Spinal cord (tissue), 10 donors: ENCODE measurements around the gene COBL. TPM values are rescaled to one million over a fixed set of nuclear protein-coding genes. Genes with fewer than 3 reads are reported as not detected.

Experiments
- DNase-seq, 6 donors: peaks; one replicate each; pipeline versions ENCODE4 v3.0.0 to v3.0.0-alpha.2; 2013 to 2015; ENCODE audit warnings: low spot score in 6 of 6, low read depth in 4 of 6
- H3K27ac ChIP-seq: one replicate; pipeline ENCODE4 v1.5.1; 2013; ENCODE audit warnings: low read depth, low read length, control low read depth
- H3K27me3 ChIP-seq: one replicate; pipeline ENCODE4 v1.6.1; 2013; ENCODE audit warnings: low read length; ENCODE audit not compliant: control insufficient read depth, insufficient read depth
- H3K36me3 ChIP-seq: one replicate; pipeline ENCODE4 v1.6.1; 2013; ENCODE audit warnings: low read length; ENCODE audit not compliant: control insufficient read depth, insufficient read depth
- H3K4me1 ChIP-seq: one replicate; pipeline ENCODE4 v1.6.1; 2013; ENCODE audit warnings: low read length; ENCODE audit not compliant: control insufficient read depth, insufficient read depth
- H3K4me3 ChIP-seq: one replicate; pipeline ENCODE4 v1.5.1; 2013; ENCODE audit warnings: low read depth, low read length, control low read depth
- H3K9me3 ChIP-seq: one replicate; pipeline ENCODE4 v1.6.1; 2013; ENCODE audit warnings: low read length; ENCODE audit not compliant: control insufficient read depth, insufficient read depth
- WGBS: methylation state at CpG from one replicate; pipeline ENCODE4 v1.1.5; 2013; ENCODE audit warnings: missing lambda C conversion rate; ENCODE audit not compliant: insufficient coverage; 5-methylcytosine and 5-hydroxymethylcytosine counted together
- polyA plus RNA-seq, 2 donors: library from polyadenylated mRNA; unstranded; fragments of 120-200 nt; gene quantifications; one replicate each; pipeline ENCODE4 v1.2.1, GENCODE V29; 2013; ENCODE audit not compliant: insufficient read length in 2 of 2
- total RNA-seq, 2 donors: library from RNA; depleted of rRNA in 1 of 2; stranded (reverse); fragments of 120-200 nt in 1 of 2; fragments of >200 nt in 1 of 2; gene quantifications; one replicate each; pipeline versions ENCODE4 v1.2.3 to v1.2.4, GENCODE V29; 2013 to 2014
- donor health status: healthy.

Gene COBL
- total and polyA plus RNA-seq, 4 donors: 3.8 to 7.8 (median 5.1) TPM

GRCh38 chr7:51229620-51230323 lies 86.8 kb downstream of the COBL start:
- peaks cover 20% of the 10 kb centered on the region for H3K4me1 ChIP-seq
- peaks cover 2% of the 10 kb centered on the region for H3K27me3 ChIP-seq
- no peaks in the 10 kb centered on the region for H3K9me3 ChIP-seq
- DNase-seq: no peak
- no peak overlapping the region for H3K4me3 ChIP-seq
- no peaks in the 10 kb centered on the region for H3K36me3 ChIP-seq
- WGBS: 80% methylated on average over 8 of the region's 11 CpGs
- peak overlapping the region; percentile 65 for H3K27ac ChIP-seq

- Histone ChIP-seq H3K9me3 (no peaks in the 10 kb centered on the region), H3K4me3 (peak overlapping the region; percentile 16), H3K36me3 (no peaks in the 10 kb centered on the region), H3K4me1 (peaks cover 22% of the 10 kb centered on the region), H3K27ac (peak overlapping the region; percentile 65), H3K27me3 (peaks cover 2% of the 10 kb centered on the region)
- 15% methylated on average over 18 of the region's 18 CpGs for WGBS
- peak in 3 of 6 donors; percentile 10 to 61 (median 57) for DNase-seq
Observed at GRCh38 chr7:51229106-51229537, 87.5 kb downstream of the COBL start.

GRCh38 chr7:51228386-51228958 lies 88.1 kb downstream of the COBL start:
- Histone ChIP-seq H3K36me3 (no peaks in the 10 kb centered on the region), H3K4me1 (peaks cover 22% of the 10 kb centered on the region), H3K4me3 (peak overlapping the region; percentile 16), H3K27me3 (peaks cover 2% of the 10 kb centered on the region), H3K9me3 (no peaks in the 10 kb centered on the region), H3K27ac (peak overlapping the region; percentile 65)
- WGBS: no CpG with 5 or more reads among the region's 3 CpGs
- DNase-seq: no peak

GRCh38 chr7:51227861-51228260 lies 88.7 kb downstream of the COBL start:
- H3K9me3 ChIP-seq: no peaks in the 10 kb centered on the region
- H3K4me3 ChIP-seq: no peak overlapping the region
- peaks cover 2% of the 10 kb centered on the region for H3K27me3 ChIP-seq
- WGBS: 83% methylated on average over 6 of the region's 6 CpGs
- H3K27ac ChIP-seq: no peak overlapping the region
- peaks cover 22% of the 10 kb centered on the region for H3K4me1 ChIP-seq
- no peaks in the 10 kb centered on the region for H3K36me3 ChIP-seq
- DNase-seq: no peak

- no peak for DNase-seq
- Histone ChIP-seq H3K36me3 (no peaks in the 10 kb centered on the region), H3K4me3 (no peak overlapping the region), H3K27ac (no peak overlapping the region), H3K9me3 (no peaks in the 10 kb centered on the region), H3K27me3 (peaks cover 2% of the 10 kb centered on the region), H3K4me1 (peaks cover 22% of the 10 kb centered on the region)
- WGBS: 93% methylated on average over 10 of the region's 10 CpGs
Observed at GRCh38 chr7:51226916-51227535, 89.6 kb downstream of the COBL start.

GRCh38 chr7:51226063-51226755 lies 90.4 kb downstream of the COBL start:
- Histone ChIP-seq H3K9me3 (no peaks in the 10 kb centered on the region), H3K27me3 (peaks cover 2% of the 10 kb centered on the region), H3K4me1 (peaks cover 22% of the 10 kb centered on the region), H3K36me3 (no peaks in the 10 kb centered on the region), H3K27ac (no peak overlapping the region), H3K4me3 (no peak overlapping the region)
- no peak for DNase-seq
- 95% methylated on average over 5 of the region's 8 CpGs for WGBS

GRCh38 chr7:51224811-51225595 lies 91.6 kb downstream of the COBL start:
- Histone ChIP-seq H3K27ac (no peak overlapping the region), H3K4me1 (peaks cover 20% of the 10 kb centered on the region), H3K27me3 (peaks cover 2% of the 10 kb centered on the region), H3K36me3 (no peaks in the 10 kb centered on the region), H3K4me3 (no peak overlapping the region), H3K9me3 (no peaks in the 10 kb centered on the region)
- peak in 2 of 6 donors; percentile 22 to 71 for DNase-seq
- WGBS: 71% methylated on average over 17 of the region's 17 CpGs

GRCh38 chr7:51223505-51223904 lies 93.1 kb downstream of the COBL start:
- no peak overlapping the region for H3K27ac ChIP-seq
- H3K27me3 ChIP-seq: peaks cover 2% of the 10 kb centered on the region
- H3K4me3 ChIP-seq: no peak overlapping the region
- 73% methylated on average over 1 of the region's 2 CpGs for WGBS
- peaks cover 8% of the 10 kb centered on the region for H3K4me1 ChIP-seq
- no peak for DNase-seq
- H3K36me3 ChIP-seq: no peaks in the 10 kb centered on the region
- H3K9me3 ChIP-seq: no peaks in the 10 kb centered on the region

- Histone ChIP-seq H3K36me3 (no peaks in the 10 kb centered on the region), H3K27me3 (peaks cover 2% of the 10 kb centered on the region), H3K4me3 (no peak overlapping the region), H3K27ac (no peak overlapping the region), H3K4me1 (peaks cover 8% of the 10 kb centered on the region), H3K9me3 (no peaks in the 10 kb centered on the region)
- no peak for DNase-seq
- 92% methylated on average over 5 of the region's 10 CpGs for WGBS
Observed at GRCh38 chr7:51222916-51223315, 93.7 kb downstream of the COBL start.
